ENCODE measurements around the gene RTEL1.

DNA sequence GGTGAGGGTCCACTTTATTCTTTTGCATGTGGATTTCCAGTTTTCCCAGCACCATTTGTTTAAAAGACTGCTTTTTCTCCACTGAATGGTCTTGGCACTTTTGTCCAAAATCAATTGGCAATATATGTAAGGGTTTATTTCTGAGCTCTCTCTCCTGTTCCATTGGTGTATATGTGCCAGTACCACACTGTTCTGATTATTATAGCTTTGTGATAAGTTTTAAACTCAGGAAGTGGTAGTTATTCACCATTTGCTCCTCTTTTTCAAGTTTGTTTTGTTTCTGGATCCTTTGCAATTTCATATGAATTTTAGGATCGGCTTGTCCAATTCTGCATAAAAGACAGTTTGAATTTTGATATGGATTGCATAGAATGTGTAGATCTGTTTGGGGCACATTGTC, 54.1 kb downstream of the RTEL1 start:
- no peak for TF ChIP-seq PPARA (CRISPR knock-in tag; IDR thresholded peaks at IDR 0.05; ENCODE audit: borderline replicate concordance)
- no peak for TF ChIP-seq ZFP3 (CRISPR knock-in tag; IDR thresholded peaks at IDR 0.05)
- TF ChIP-seq, protein P1, sequence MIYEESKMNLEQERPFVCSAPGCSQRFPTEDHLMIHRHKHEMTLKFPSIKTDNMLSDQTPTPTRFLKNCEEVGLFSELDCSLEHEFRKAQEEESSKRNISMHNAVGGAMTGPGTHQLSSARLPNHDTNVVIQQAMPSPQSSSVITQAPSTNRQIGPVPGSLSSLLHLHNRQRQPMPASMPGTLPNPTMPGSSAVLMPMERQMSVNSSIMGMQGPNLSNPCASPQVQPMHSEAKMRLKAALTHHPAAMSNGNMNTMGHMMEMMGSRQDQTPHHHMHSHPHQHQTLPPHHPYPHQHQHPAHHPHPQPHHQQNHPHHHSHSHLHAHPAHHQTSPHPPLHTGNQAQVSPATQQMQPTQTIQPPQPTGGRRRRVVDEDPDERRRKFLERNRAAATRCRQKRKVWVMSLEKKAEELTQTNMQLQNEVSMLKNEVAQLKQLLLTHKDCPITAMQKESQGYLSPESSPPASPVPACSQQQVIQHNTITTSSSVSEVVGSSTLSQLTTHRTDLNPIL (CRISPR knock-in tag; IDR thresholded peaks at IDR 0.05; ENCODE audit: low read depth): no peak
- TF ChIP-seq, protein P2, sequence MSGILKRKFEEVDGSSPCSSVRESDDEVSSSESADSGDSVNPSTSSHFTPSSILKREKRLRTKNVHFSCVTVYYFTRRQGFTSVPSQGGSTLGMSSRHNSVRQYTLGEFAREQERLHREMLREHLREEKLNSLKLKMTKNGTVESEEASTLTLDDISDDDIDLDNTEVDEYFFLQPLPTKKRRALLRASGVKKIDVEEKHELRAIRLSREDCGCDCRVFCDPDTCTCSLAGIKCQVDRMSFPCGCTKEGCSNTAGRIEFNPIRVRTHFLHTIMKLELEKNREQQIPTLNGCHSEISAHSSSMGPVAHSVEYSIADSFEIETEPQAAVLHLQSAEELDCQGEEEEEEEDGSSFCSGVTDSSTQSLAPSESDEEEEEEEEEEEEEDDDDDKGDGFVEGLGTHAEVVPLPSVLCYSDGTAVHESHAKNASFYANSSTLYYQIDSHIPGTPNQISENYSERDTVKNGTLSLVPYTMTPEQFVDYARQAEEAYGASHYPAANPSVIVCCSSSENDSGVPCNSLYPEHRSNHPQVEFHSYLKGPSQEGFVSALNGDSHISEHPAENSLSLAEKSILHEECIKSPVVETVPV (CRISPR knock-in tag; IDR thresholded peaks at IDR 0.05): no peak
- TF ChIP-seq, protein P3, sequence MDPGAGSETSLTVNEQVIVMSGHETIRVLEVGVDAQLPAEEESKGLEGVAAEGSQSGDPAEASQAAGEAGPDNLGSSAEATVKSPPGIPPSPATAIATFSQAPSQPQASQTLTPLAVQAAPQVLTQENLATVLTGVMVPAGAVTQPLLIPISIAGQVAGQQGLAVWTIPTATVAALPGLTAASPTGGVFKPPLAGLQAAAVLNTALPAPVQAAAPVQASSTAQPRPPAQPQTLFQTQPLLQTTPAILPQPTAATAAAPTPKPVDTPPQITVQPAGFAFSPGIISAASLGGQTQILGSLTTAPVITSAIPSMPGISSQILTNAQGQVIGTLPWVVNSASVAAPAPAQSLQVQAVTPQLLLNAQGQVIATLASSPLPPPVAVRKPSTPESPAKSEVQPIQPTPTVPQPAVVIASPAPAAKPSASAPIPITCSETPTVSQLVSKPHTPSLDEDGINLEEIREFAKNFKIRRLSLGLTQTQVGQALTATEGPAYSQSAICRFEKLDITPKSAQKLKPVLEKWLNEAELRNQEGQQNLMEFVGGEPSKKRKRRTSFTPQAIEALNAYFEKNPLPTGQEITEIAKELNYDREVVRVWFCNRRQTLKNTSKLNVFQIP (CRISPR knock-in tag; IDR thresholded peaks at IDR 0.05; ENCODE audit: borderline replicate concordance, low read depth): no peak
- TF ChIP-seq ZNF70 (CRISPR knock-in tag; IDR thresholded peaks at IDR 0.05): no peak

All from SK-N-SH treated with all-trans-retinoic acid at 6 μM for 48 hours (cell line).